Neuronal stem cell (in vitro differentiated cells): ENCODE data around the gene TNIP3.

Experiments
- DNase-seq: peaks from one replicate; pipeline ENCODE4 v3.0.0-alpha.2; 2013; ENCODE audit warnings: low spot score
- H2AFZ ChIP-seq: one replicate; pipeline ENCODE4 v1.6.1; 2013; ENCODE audit warnings: mild to moderate bottlenecking, low read length, inconsistent platforms
- H2AK5ac ChIP-seq: 2 replicates; pipeline ENCODE4 v1.6.1; 2013; ENCODE audit warnings: low read depth, mild to moderate bottlenecking, inconsistent platforms, low read length, moderate library complexity, mixed read lengths
- H2BK120ac ChIP-seq: 2 replicates; pipeline ENCODE4 v1.6.1; 2013; ENCODE audit warnings: low read depth, mild to moderate bottlenecking, inconsistent platforms, low read length, moderate library complexity, mixed read lengths
- H2BK12ac ChIP-seq: one replicate; pipeline ENCODE4 v1.6.1; 2013; ENCODE audit warnings: low read length, inconsistent platforms
- H2BK15ac ChIP-seq: 2 replicates; pipeline ENCODE4 v1.6.1; 2013; ENCODE audit warnings: mild to moderate bottlenecking, low read length, inconsistent platforms, mixed read lengths
- H2BK5ac ChIP-seq: one replicate; pipeline ENCODE4 v1.6.1; 2013; ENCODE audit warnings: inconsistent platforms, mild to moderate bottlenecking, low read length, moderate library complexity
- H3K14ac ChIP-seq: one replicate; pipeline ENCODE4 v1.6.1; 2013; ENCODE audit warnings: low read length, inconsistent platforms
- H3K18ac ChIP-seq: 2 replicates; pipeline ENCODE4 v1.6.1; 2013; ENCODE audit warnings: low read length, inconsistent platforms
- H3K23ac ChIP-seq: 2 replicates; pipeline ENCODE4 v1.6.1; 2013; ENCODE audit warnings: low read depth, mild to moderate bottlenecking, mixed read lengths, low read length, inconsistent platforms; ENCODE audit not compliant: poor library complexity
- H3K27ac ChIP-seq: replicated peaks from 3 replicates; pipeline ENCODE4 v1.5.1; 2013; ENCODE audit warnings: low read length, inconsistent platforms
- H3K27me3 ChIP-seq, 3 experiments: 2 replicates each; pipeline ENCODE4 v1.6.1; 2013; ENCODE audit warnings: low read length in 3 of 3, mild to moderate bottlenecking in 2 of 3, inconsistent platforms in 1 of 3, low read depth in 1 of 3, mixed read lengths in 1 of 3, moderate library complexity in 1 of 3; ENCODE audit not compliant: control insufficient read depth in 3 of 3, insufficient read depth in 3 of 3
- H3K36me3 ChIP-seq, 2 donors: replicated peaks in 1 of 2; 2 replicates each; pipeline ENCODE4 v1.6.1; 2013; ENCODE audit warnings: low read length in 2 of 2; ENCODE audit not compliant: control insufficient read depth in 2 of 2, insufficient read depth in 2 of 2
- H3K4ac ChIP-seq: 2 replicates; pipeline ENCODE4 v1.6.1; 2013; ENCODE audit warnings: inconsistent platforms, mild to moderate bottlenecking, low read length, moderate library complexity
- H3K4me1 ChIP-seq, 2 donors: 1 replicate in 1 of 2; 2 replicates in 1 of 2; pipeline ENCODE4 v1.6.1; 2013; ENCODE audit warnings: low read length in 2 of 2, low read depth in 1 of 2; ENCODE audit not compliant: control insufficient read depth in 2 of 2, insufficient read depth in 1 of 2
- H3K4me2 ChIP-seq: one replicate; pipeline ENCODE4 v1.6.1; 2013; ENCODE audit warnings: mild to moderate bottlenecking, low read length, inconsistent platforms; ENCODE audit not compliant: insufficient read depth, poor library complexity, severe bottlenecking
- H3K4me3 ChIP-seq, 2 donors: 2 replicates each; pipeline ENCODE4 v1.5.1; 2013; ENCODE audit warnings: low read length in 2 of 2, mild to moderate bottlenecking in 2 of 2, inconsistent platforms in 1 of 2, moderate library complexity in 1 of 2
- H3K79me1 ChIP-seq: one replicate; pipeline ENCODE4 v1.6.1; 2013; ENCODE audit warnings: low read depth, mild to moderate bottlenecking, inconsistent platforms, low read length, moderate library complexity
- H3K9ac ChIP-seq: one replicate; pipeline ENCODE4 v1.6.1; 2013; ENCODE audit warnings: mild to moderate bottlenecking, low read depth, low read length, inconsistent platforms; ENCODE audit not compliant: poor library complexity
- H3K9me3 ChIP-seq, 2 donors: replicated peaks in 1 of 2; 2 replicates each; pipeline versions ENCODE3 to v1.6.1; 2013; ENCODE audit warnings: low read length in 2 of 2, mild to moderate bottlenecking in 2 of 2, inconsistent platforms in 1 of 2, low read depth in 1 of 2, mixed read lengths in 1 of 2, moderate library complexity in 1 of 2; ENCODE audit not compliant: control insufficient read depth in 2 of 2, insufficient read depth in 1 of 2
- H4K8ac ChIP-seq: one replicate; pipeline ENCODE4 v1.6.1; 2013; ENCODE audit warnings: low read depth, mild to moderate bottlenecking, inconsistent platforms, low read length, moderate library complexity
- H4K91ac ChIP-seq: one replicate; pipeline ENCODE4 v1.6.1; 2013; ENCODE audit warnings: low read length, low read depth, mild to moderate bottlenecking, inconsistent platforms; ENCODE audit not compliant: poor library complexity
- WGBS, 2 donors: extraction: QIAGEN DNeasy Blood & Tissue Kit; methylation state at CpG; one replicate each; pipeline ENCODE4 v1.1.7; 2013; ENCODE audit warnings: missing lambda C conversion rate in 2 of 2, mixed read lengths in 1 of 2; ENCODE audit not compliant: insufficient read length in 2 of 2, insufficient replicate concordance in 1 of 2; ENCODE audit errors: extremely low coverage in 2 of 2; 5-methylcytosine and 5-hydroxymethylcytosine counted together

Gene TNIP3

GRCh38 chr4:121190389-121190788 lies 26.3 kb upstream of the TNIP3 start:
- no peak overlapping the region for H3K14ac ChIP-seq
- H2BK120ac ChIP-seq, result no peak overlapping the region
- no peak overlapping the region for H3K4me2 ChIP-seq
- H2BK5ac ChIP-seq, result no peak overlapping the region
- H3K4me3 ChIP-seq, result no peak overlapping the region
- H3K18ac ChIP-seq, result no peak overlapping the region
- no peaks in the 10 kb centered on the region for H3K79me1 ChIP-seq
- H3K27ac ChIP-seq, result no peak overlapping the region
- H2BK12ac ChIP-seq, result no peak overlapping the region
- H3K36me3 ChIP-seq, result no peaks in the 10 kb centered on the region
- no peak overlapping the region for H2BK15ac ChIP-seq
- no peaks in the 10 kb centered on the region for H3K4me1 ChIP-seq
- H4K8ac ChIP-seq, result no peak overlapping the region
- H4K91ac ChIP-seq, result no peak overlapping the region
- WGBS, 2 donors, result no CpG with 5 or more reads among the region's 4 CpGs
- H3K4ac ChIP-seq, result no peak overlapping the region
- no peak for DNase-seq
- no peak overlapping the region for H2AK5ac ChIP-seq
- H3K9ac ChIP-seq, result no peak overlapping the region
- H3K9me3 ChIP-seq, result no peaks in the 10 kb centered on the region
- H3K27me3 ChIP-seq, result peaks cover 0 to 12% (median 0%) of the 10 kb centered on the region in 3 experiments
- H3K23ac ChIP-seq, result no peak overlapping the region
- no peak overlapping the region for H2AFZ ChIP-seq

GRCh38 chr4:121189326-121190215 lies 25.4 kb upstream of the TNIP3 start:
- no peaks in the 10 kb centered on the region for H3K4me1 ChIP-seq
- H4K8ac ChIP-seq, result no peak overlapping the region
- H3K18ac ChIP-seq, result no peak overlapping the region
- no peak overlapping the region for H2BK15ac ChIP-seq
- no peak overlapping the region for H3K27ac ChIP-seq
- no peak overlapping the region for H3K23ac ChIP-seq
- no peak overlapping the region for H2BK120ac ChIP-seq
- no peak overlapping the region for H2BK12ac ChIP-seq
- H3K4ac ChIP-seq, result no peak overlapping the region
- H3K36me3 ChIP-seq, result no peaks in the 10 kb centered on the region
- no peak overlapping the region for H3K14ac ChIP-seq
- no peak overlapping the region for H3K4me3 ChIP-seq
- no peak overlapping the region for H2AK5ac ChIP-seq
- H3K27me3 ChIP-seq, result peaks cover 0 to 12% (median 0%) of the 10 kb centered on the region in 3 experiments
- no peak overlapping the region for H2AFZ ChIP-seq
- H3K79me1 ChIP-seq, result no peaks in the 10 kb centered on the region
- no peak overlapping the region for H3K4me2 ChIP-seq
- H2BK5ac ChIP-seq, result no peak overlapping the region
- WGBS, 2 donors, result no CpG with 5 or more reads among the region's 3 CpGs
- H4K91ac ChIP-seq, result no peak overlapping the region
- DNase-seq, result no peak
- no peaks in the 10 kb centered on the region for H3K9me3 ChIP-seq
- H3K9ac ChIP-seq, result no peak overlapping the region

DNA sequence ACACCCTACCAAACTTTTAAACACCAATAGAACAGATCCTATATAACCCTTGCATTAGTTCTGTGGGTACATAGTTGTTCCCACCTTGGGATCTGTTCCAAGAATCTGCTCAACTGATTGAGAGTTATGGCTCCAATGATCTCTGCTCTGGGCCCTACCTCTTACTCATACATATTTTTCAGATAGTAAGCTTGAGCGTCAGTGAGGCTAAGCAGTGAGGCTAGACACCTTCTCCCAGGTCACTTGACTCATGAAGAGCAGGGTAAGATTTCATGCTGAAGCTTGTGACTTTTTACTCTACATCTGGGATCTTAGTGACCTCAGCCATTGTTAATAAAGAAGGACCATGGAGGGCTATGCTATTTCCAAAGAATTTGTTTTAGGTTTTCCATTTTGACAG lies 23.1 kb upstream of the TNIP3 start:
- Histone ChIP-seq H3K18ac (no peak overlapping the region), H2AK5ac (no peak overlapping the region), H3K4ac (no peak overlapping the region), H3K4me1 (no peaks in the 10 kb centered on the region), H3K36me3 (no peaks in the 10 kb centered on the region), H4K91ac (no peak overlapping the region), H3K9me3 (no peaks in the 10 kb centered on the region), H2AFZ (no peak overlapping the region), H3K27ac (no peak overlapping the region), H3K79me1 (no peaks in the 10 kb centered on the region), H3K4me3 (no peak overlapping the region), H2BK15ac (no peak overlapping the region), H2BK120ac (no peak overlapping the region), H3K14ac (no peak overlapping the region), H3K4me2 (no peak overlapping the region), H2BK12ac (no peak overlapping the region), H3K27me3 (peaks cover 0 to 12% (median 0%) of the 10 kb centered on the region in 3 experiments), H4K8ac (no peak overlapping the region), H2BK5ac (no peak overlapping the region), H3K23ac (no peak overlapping the region), H3K9ac (no peak overlapping the region)
- no peak for DNase-seq
- no CpG with 5 or more reads among the region's 1 CpG for WGBS, 2 donors

GRCh38 chr4:121185960-121186359 lies 21.8 kb upstream of the TNIP3 start:
- Histone ChIP-seq H2AK5ac (no peak overlapping the region), H3K4me1 (no peaks in the 10 kb centered on the region), H2AFZ (no peak overlapping the region), H3K27me3 (peaks cover 0 to 8% (median 0%) of the 10 kb centered on the region in 3 experiments), H3K79me1 (no peaks in the 10 kb centered on the region), H2BK5ac (no peak overlapping the region), H2BK12ac (no peak overlapping the region), H3K14ac (no peak overlapping the region), H3K27ac (no peak overlapping the region), H3K9me3 (no peaks in the 10 kb centered on the region), H3K36me3 (no peaks in the 10 kb centered on the region), H4K91ac (no peak overlapping the region), H3K23ac (no peak overlapping the region), H3K4me2 (no peak overlapping the region), H3K18ac (no peak overlapping the region), H2BK120ac (no peak overlapping the region), H4K8ac (no peak overlapping the region), H3K4me3 (peak overlapping the region in 1 of 2 donors; percentile 19), H2BK15ac (no peak overlapping the region), H3K9ac (no peak overlapping the region), H3K4ac (no peak overlapping the region)
- no CpG with 5 or more reads among the region's 10 CpGs for WGBS, 2 donors
- DNase-seq, result no peak
